Ascending aorta (tissue), 2 donors: ENCODE measurements around the gene MAP3K6. TPM values are rescaled to one million over a fixed set of nuclear protein-coding genes. Genes with fewer than 3 reads are reported as not detected.
"Not testable (repeated sequence)": the region's sequence is repeated elsewhere in the genome, so short reads cannot be mapped to it uniquely, and the experiment has no call there.

Experiments
- DNase-seq, 2 donors: peaks; one replicate each; pipeline ENCODE4 v3.0.0-alpha.2; 2019; ENCODE audit warnings: low spot score in 2 of 2
- H3K27ac ChIP-seq, 2 donors: fragments of 200-600 bp; sonication (generic); one replicate each; pipeline ENCODE4 v1.5.1; 2016 to 2017; ENCODE audit warnings: mild to moderate bottlenecking in 1 of 2
- H3K27me3 ChIP-seq: fragments of 200-600 bp; sonication (generic); one replicate; pipeline ENCODE4 v1.5.1; 2017
- H3K36me3 ChIP-seq, 2 donors: fragments of 200-600 bp; sonication (generic); one replicate each; pipeline ENCODE4 v1.5.1; 2016
- H3K4me1 ChIP-seq, 2 donors: fragments of 200-600 bp; sonication (generic); one replicate each; pipeline ENCODE4 v1.5.1; 2016 to 2017; ENCODE audit warnings: mild to moderate bottlenecking in 1 of 2
- H3K4me3 ChIP-seq, 2 donors: fragments of 200-600 bp; sonication (generic); one replicate each; pipeline ENCODE4 v1.5.1; 2016 to 2017; ENCODE audit warnings: mild to moderate bottlenecking in 1 of 2
- H3K9me3 ChIP-seq, 2 donors: fragments of 200-600 bp; sonication (generic); one replicate each; pipeline ENCODE4 v1.5.1; 2016
- intact Hi-C: fragments of 100-400 bp; cut with DNase I; formaldehyde crosslinking; loops from one replicate; pipeline ENCODE4 v1.15.1; 2023
- total RNA-seq: library from RNA; depleted of rRNA; stranded (reverse); fragments of >200 nt; gene quantifications from one replicate; pipeline ENCODE4 v1.1.0, GENCODE V29; 2016
- TF ChIP-seq, protein P1 (sequence below), 3 experiments: fragments of 200-600 bp in 2 of 3; fragments of 450-650 bp in 1 of 3; sonication (generic) in 2 of 3; IDR thresholded peaks; one replicate each; pipeline ENCODE4 v1.5.1; 2016 to 2019; ENCODE audit warnings: antibody characterized with exemption in 3 of 3, mild to moderate bottlenecking in 1 of 3, moderate library complexity in 1 of 3

Gene MAP3K6
- total RNA-seq, 1 donor from 2014 or later: 164 TPM

DNA sequence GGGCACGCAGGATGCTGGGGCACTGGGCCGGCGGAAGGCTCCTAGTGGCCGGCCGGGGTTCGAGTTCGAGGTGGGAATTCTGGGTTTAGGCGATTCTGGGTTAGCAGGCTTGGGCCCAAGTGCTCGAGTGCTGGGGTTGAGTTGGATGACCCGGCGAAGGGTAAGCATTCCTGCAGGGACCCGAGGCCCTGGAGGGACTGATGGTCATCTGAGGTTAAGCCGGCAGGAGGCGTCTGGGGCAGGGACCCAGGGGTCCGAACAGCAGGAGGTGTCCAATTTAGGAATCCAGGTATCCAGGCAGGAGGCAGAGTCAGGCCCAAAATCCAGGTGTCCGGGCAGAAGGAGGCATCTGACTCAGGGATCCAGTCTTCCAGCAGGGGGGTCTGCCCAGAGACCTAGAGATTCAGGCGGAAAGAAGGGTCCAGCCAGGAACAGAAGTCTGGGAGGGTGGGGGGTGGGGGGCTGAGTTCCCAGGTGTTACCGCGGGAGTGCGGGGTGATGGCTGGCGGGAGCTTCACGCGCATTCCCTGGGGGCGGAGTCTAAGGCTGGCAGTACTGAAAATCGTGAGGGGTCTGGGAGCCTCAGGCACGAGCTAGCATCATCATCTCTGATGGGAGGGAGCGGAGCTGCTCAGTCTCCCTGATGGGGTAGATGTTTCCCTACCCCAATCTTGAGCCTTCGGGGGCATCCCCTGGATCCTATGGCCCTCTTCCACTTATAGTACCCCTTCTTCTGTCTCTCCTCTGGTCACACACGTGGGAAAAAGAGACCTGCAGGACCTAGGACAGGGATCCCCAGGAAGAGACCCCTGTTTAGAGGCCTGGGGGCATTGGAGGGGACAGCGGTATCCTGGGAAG is 26.2 kb upstream of the MAP3K6 start:
- TF ChIP-seq, protein P1, sequence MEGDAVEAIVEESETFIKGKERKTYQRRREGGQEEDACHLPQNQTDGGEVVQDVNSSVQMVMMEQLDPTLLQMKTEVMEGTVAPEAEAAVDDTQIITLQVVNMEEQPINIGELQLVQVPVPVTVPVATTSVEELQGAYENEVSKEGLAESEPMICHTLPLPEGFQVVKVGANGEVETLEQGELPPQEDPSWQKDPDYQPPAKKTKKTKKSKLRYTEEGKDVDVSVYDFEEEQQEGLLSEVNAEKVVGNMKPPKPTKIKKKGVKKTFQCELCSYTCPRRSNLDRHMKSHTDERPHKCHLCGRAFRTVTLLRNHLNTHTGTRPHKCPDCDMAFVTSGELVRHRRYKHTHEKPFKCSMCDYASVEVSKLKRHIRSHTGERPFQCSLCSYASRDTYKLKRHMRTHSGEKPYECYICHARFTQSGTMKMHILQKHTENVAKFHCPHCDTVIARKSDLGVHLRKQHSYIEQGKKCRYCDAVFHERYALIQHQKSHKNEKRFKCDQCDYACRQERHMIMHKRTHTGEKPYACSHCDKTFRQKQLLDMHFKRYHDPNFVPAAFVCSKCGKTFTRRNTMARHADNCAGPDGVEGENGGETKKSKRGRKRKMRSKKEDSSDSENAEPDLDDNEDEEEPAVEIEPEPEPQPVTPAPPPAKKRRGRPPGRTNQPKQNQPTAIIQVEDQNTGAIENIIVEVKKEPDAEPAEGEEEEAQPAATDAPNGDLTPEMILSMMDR (IDR thresholded peaks at IDR 0.05): peak in 2 of 3 experiments; percentile 12 to 16
- H3K27ac ChIP-seq: peak overlapping the region; percentile 36 to 56
- H3K4me3 ChIP-seq: peak overlapping the region; percentile 52 to 74
- intact Hi-C loops: loop anchor here (1.0 to 10.0 kb wide), 3 partner anchors 28 to 278 kb away; no protein-coding TSS in a partner anchor
- no peaks in the 10 kb centered on the region for H3K27me3 ChIP-seq
- DNase-seq: no peak
- H3K4me1 ChIP-seq: peaks cover 13 to 14% of the 10 kb centered on the region in 2 donors
- H3K9me3 ChIP-seq: no peaks in the 10 kb centered on the region
- no peaks in the 10 kb centered on the region for H3K36me3 ChIP-seq

DNA sequence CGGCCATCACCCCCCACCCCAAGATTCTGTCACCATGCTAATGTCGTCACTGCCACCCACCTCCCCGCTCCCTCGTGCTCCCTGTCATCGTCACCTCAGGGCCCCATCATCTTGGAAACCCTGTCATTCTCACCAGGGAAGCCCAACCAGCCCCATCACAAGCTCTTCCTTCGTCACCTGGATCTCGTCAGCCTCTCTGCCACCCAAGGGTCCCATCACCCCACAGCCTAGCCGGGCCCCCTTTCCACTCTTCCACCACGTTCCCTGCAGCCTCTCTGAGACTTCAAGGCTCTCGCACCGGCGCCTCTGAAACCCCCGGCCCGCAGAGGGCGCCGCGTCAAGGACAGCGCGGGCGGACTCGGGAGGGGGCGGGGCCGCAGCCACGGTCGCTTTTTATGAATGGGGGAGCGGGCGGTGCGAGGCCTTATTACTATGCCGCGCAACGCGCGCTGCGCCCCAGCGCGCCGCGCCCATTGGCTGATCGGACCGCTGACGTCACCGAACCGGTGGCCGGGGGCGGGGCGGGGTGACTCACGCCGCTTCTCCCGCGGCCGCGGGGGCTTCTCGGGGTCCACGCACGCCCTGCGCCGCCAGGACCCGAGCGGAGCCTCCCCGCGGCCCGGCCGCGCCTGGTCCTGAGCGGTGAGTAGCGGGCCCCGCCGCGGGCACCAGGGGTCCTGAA is 25.5 kb upstream of the MAP3K6 start, which contains the start of gene GPR3:
TSS of gene GPR3 (plus strand) at position 527 of the 682 bp plus-strand sequence. CDS start 1,177 bp downstream, outside the sequence.
- H3K4me3 ChIP-seq: peak within 1 kb of the TSS; percentile 52 to 74
- peak; percentile 71 to 95 for DNase-seq
- TF ChIP-seq, protein P1 (IDR thresholded peaks at IDR 0.05): peak; percentile 55 to 75 (median 65)
- H3K36me3 ChIP-seq: no peaks in the 10 kb centered on the region
- no peaks in the 10 kb centered on the region for H3K27me3 ChIP-seq
- intact Hi-C loops: loop anchor here (1.0 to 10.0 kb wide), 3 partner anchors 27 to 277 kb away; no protein-coding TSS in a partner anchor
- H3K27ac ChIP-seq: peak within 1 kb of the TSS; percentile 36 to 56
- peaks cover 13 to 14% of the 10 kb centered on the region in 2 donors for H3K4me1 ChIP-seq
- H3K9me3 ChIP-seq: no peaks in the 10 kb centered on the region

DNA sequence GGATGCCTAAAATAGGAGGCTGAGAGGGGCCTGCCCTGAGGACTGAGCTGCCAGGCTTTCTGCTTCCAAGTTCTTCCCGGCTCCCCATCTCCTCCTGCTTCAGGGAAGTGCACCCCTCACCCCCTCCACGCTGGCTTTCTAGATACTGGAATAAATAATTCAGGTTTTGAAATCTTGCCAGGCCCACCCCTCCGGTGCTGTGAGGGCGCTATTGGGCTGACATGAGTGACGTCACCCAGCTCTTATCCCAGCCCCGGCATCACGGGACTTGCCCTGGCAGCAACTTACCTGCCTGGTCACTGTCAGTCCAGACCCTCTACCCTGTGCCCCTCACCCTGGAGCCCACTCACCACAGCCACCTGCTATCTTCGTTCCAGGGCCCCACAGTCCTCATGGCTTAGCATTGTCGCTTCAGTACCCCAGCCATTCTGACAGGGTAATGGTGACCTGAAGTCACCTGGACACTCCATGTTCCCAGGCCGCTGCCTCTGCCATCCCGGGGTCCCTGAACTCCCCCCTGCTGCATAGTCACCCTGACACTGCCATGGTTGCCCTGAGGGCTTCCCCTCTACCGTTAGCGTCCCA is 24.8 kb upstream of the MAP3K6 start:
- intact Hi-C loops: loop anchor here (1.0 to 10.0 kb wide), 3 partner anchors 26 to 277 kb away; no protein-coding TSS in a partner anchor
- H3K4me3 ChIP-seq: peak overlapping the region; percentile 52 to 74
- no peak overlapping the region for H3K27ac ChIP-seq
- no peaks in the 10 kb centered on the region for H3K9me3 ChIP-seq
- H3K27me3 ChIP-seq: no peaks in the 10 kb centered on the region
- TF ChIP-seq, protein P1 (IDR thresholded peaks at IDR 0.05): no peak
- H3K4me1 ChIP-seq: peaks cover 13 to 14% of the 10 kb centered on the region in 2 donors
- DNase-seq: peak; percentile 30 to 76
- no peaks in the 10 kb centered on the region for H3K36me3 ChIP-seq

DNA sequence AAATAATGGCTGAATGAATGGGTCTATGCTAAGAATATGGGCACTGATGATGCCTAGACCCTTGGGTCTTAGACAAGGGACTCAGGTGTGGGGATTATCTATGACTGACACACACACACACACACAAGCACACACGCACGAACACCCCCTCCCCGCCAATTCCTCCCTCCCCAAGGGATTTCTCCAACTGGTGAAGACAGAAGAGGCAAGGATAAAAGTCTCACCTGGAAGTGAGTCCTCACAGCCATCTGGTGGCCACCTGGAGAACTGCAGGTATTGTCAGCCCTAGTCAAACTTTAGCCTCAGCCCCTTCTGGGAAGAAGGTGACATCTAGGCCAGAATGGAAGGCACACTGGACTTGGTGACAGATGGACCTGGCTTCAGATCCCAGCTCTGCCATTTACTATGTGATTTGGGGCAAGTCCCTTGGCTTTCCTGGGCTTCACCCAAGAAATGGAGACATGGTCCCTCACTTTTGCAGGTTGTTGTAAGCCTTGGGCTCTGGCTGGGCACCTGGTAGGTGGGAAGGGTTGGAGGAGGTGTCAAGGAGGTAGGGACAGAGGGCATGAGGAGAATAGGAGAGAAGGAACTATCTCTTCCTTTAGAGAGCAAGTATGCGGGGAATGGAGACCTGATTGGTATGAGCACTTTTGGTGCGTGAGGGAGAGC is 21.7 kb upstream of the MAP3K6 start:
- intact Hi-C loops: no loop called here
- DNase-seq: peak in 1 of 2 donors; percentile 78
- no peaks in the 10 kb centered on the region for H3K36me3 ChIP-seq
- H3K4me1 ChIP-seq: peaks cover 13 to 14% of the 10 kb centered on the region in 2 donors
- no peaks in the 10 kb centered on the region for H3K27me3 ChIP-seq
- TF ChIP-seq, protein P1 (IDR thresholded peaks at IDR 0.05): peak; percentile 85 to 93 (median 90)
- H3K4me3 ChIP-seq: no peak overlapping the region
- no peaks in the 10 kb centered on the region for H3K9me3 ChIP-seq
- H3K27ac ChIP-seq: no peak overlapping the region

DNA sequence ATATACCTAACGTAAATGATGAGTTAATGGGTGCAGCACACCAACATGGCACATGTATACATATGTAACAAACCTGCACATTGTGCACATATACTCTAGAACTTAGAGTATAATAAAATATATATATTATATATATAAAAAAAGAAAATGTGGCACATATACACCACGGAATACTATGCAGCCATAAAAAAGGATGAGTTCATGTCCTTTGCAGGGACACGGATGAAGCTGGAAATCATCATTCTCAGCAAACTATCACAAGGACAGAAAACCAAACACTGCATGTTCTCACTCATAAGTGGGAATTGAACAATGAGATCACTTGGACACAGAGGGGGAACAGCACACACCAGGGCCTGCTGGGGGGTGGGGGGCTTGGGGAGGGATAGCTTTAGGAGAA is 18.0 kb upstream of the MAP3K6 start:
- H3K4me3 ChIP-seq, DNase-seq: not testable (repeated sequence)
- intact Hi-C loops: loop anchor here (5.0 kb wide), 1 partner anchor 42 kb away; the partner anchor contains the start of gene SYTL1

More for the DNA sequence above, 18.0 kb upstream of the MAP3K6 start:
- H3K4me1 ChIP-seq, H3K27ac ChIP-seq, H3K36me3 ChIP-seq, H3K9me3 ChIP-seq, H3K27me3 ChIP-seq: not testable (repeated sequence)
